Mesothelial cell of epicardium (in vitro differentiated cells): ENCODE data around the gene IKBKE. TPM values are rescaled to one million over a fixed set of nuclear protein-coding genes. Genes with fewer than 3 reads are reported as not detected.
"Not testable (repeated sequence)": the region's sequence is repeated elsewhere in the genome, so short reads cannot be mapped to it uniquely, and the experiment has no call there.

ENCODE experiments used
- DNase-seq, 2 experiments: peaks; one replicate each; pipeline ENCODE4 v3.0.0; 2021; ENCODE audit warnings: low spot score in 2 of 2; ENCODE audit not compliant: unreplicated experiment in 2 of 2
- H3K27ac Mint-ChIP-seq: 2 replicates; pipeline ENCODE4 v1.8.0; 2021; ENCODE audit warnings: mixed read lengths
- H3K27me3 Mint-ChIP-seq: 2 replicates; pipeline ENCODE4 v1.8.0; 2021; ENCODE audit warnings: low read depth, mixed read lengths
- H3K36me3 Mint-ChIP-seq: 2 replicates; pipeline ENCODE4 v1.8.0; 2021; ENCODE audit warnings: mixed read lengths
- H3K4me1 Mint-ChIP-seq: 2 replicates; pipeline ENCODE4 v1.8.0; 2021; ENCODE audit warnings: mixed read lengths
- H3K4me3 Mint-ChIP-seq: 2 replicates; pipeline ENCODE4 v1.8.0; 2021; ENCODE audit warnings: mild to moderate bottlenecking, moderate library complexity, mixed read lengths
- H3K9me3 Mint-ChIP-seq: 2 replicates; pipeline ENCODE4 v1.8.0; 2021; ENCODE audit warnings: mixed read lengths
- CTCF ChIP-seq: fragments of 200-600 bp; sonication (generic); IDR thresholded peaks from one replicate; pipeline ENCODE4 v1.5.0; 2021; ENCODE audit warnings: antibody characterized with exemption; ENCODE audit not compliant: unreplicated experiment
- total RNA-seq: library from RNA; stranded (reverse); gene quantifications from 3 replicates; pipeline ENCODE4 v1.2.1, GENCODE V29; 2021

The IKBKE gene
- total RNA-seq, 1 donor from 2014 or later, result 7.9 TPM

DNA sequence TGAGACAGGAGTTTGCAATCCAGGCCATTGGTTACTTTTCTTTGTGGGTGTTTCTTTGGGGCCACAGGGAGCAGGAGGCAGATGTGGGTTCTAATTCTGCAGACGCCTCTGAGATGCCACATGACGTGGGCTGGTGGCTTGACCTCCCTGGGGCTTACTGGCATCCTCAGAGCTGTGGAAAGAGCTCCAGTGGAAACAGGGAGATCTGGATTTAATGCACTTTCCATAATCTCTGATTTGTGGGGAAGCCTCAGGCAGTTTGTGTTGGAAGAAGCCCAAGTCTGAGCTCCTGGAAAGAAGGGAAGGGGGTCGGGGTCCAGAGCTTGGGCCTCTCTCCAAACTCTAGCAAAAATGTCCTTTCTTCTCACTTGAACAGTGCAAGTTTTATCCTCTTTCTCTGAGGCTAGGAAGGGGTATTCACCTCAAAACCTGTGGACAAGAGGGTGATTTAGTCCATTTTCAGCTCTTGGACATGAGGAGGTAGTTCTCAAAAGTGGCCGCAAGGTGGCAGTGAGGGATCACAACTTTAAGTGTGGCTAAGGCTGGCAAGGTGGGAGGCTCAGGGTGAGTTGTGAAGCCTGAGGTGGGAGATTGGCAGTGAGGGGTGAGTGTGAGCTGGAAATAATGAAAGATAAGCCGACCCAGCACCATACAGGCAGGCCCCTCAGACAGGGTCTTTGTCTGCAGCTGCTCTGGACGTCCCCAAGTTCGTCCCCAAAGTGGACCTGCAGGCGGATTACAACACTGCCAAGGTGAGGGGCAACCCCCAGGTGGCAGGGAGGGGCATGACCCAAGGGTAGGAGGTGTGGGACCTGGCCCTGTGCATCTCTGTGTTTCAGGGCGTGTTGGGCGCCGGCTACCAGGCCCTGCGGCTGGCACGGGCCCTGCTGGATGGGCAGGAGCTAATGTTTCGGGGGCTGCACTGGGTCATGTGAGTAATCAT, 9.2 kb downstream of the IKBKE start:
- Mint-ChIP-seq H3K27me3 (no peaks in the 10 kb centered on the region), H3K36me3 (peaks cover 17% of the 10 kb centered on the region), H3K9me3 (no peaks in the 10 kb centered on the region), H3K4me3 (no peak overlapping the region), H3K4me1 (peaks cover 11% of the 10 kb centered on the region), H3K27ac (peak overlapping the region; percentile 54)
- peak; percentile 83 for TF ChIP-seq CTCF
- peak; percentile 51 to 78 for DNase-seq

- Mint-ChIP-seq H3K27ac (no peak overlapping the region), H3K4me3 (no peak overlapping the region), H3K36me3 (peaks cover 13% of the 10 kb centered on the region), H3K9me3 (no peaks in the 10 kb centered on the region), H3K4me1 (peaks cover 11% of the 10 kb centered on the region), H3K27me3 (no peaks in the 10 kb centered on the region)
- DNase-seq, result no peak
- TF ChIP-seq CTCF, result no peak
Measured at GRCh38 chr1:206480211-206480610, 9.9 kb downstream of the IKBKE start.

- Mint-ChIP-seq H3K4me3 (no peak overlapping the region), H3K4me1 (peaks cover 15% of the 10 kb centered on the region), H3K27ac (no peak overlapping the region), H3K27me3 (no peaks in the 10 kb centered on the region), H3K36me3 (peaks cover 4% of the 10 kb centered on the region), H3K9me3 (no peaks in the 10 kb centered on the region)
- DNase-seq, result no peak
- no peak for TF ChIP-seq CTCF
Measured at GRCh38 chr1:206482611-206483010, 12.3 kb downstream of the IKBKE start.

DNA sequence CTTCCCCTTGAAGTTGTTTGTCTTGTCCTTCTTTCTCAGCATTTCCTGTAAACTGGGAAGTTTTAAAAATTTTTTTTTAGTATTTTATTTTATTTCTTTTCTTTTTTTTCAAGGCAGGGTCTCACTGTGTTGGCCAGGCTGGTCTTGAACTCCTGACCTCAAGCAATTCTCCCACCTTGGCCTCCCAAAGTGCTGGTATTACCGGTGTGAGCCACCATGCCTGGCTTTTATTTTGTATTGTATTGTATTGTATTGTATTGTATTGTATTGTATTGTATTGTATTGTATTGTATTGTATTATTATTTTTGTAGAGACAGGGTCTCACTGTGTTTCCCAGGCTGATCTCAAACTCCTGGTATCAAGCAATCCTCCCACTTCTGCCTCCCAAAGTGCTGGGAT, 13.6 kb downstream of the IKBKE start:
- H3K9me3 Mint-ChIP-seq, H3K36me3 Mint-ChIP-seq, H3K27me3 Mint-ChIP-seq, H3K27ac Mint-ChIP-seq, DNase-seq, H3K4me3 Mint-ChIP-seq: not testable (repeated sequence)
- H3K4me1 Mint-ChIP-seq, result peaks cover 13% of the 10 kb centered on the region

GRCh38 chr1:206484901-206485300, 14.6 kb downstream of the IKBKE start:
- TF ChIP-seq CTCF, result no peak
- no peaks in the 10 kb centered on the region for H3K27me3 Mint-ChIP-seq
- H3K4me1 Mint-ChIP-seq, result peaks cover 4% of the 10 kb centered on the region
- H3K4me3 Mint-ChIP-seq, result no peak overlapping the region
- no peaks in the 10 kb centered on the region for H3K36me3 Mint-ChIP-seq
- no peaks in the 10 kb centered on the region for H3K9me3 Mint-ChIP-seq
- no peak for DNase-seq
- no peak overlapping the region for H3K27ac Mint-ChIP-seq

- Mint-ChIP-seq H3K36me3 (peaks cover under 1% of the 10 kb centered on the region), H3K4me1 (peaks cover 18% of the 10 kb centered on the region), H3K9me3 (no peaks in the 10 kb centered on the region), H3K4me3 (no peak overlapping the region), H3K27me3 (no peaks in the 10 kb centered on the region), H3K27ac (peak overlapping the region; percentile 12)
- no peak for DNase-seq
- no peak for TF ChIP-seq CTCF
Measured at GRCh38 chr1:206486995-206487788, 16.9 kb downstream of the IKBKE start.
